ENCODE results near the gene TBC1D10B.

TBC1D10B gene

DNA sequence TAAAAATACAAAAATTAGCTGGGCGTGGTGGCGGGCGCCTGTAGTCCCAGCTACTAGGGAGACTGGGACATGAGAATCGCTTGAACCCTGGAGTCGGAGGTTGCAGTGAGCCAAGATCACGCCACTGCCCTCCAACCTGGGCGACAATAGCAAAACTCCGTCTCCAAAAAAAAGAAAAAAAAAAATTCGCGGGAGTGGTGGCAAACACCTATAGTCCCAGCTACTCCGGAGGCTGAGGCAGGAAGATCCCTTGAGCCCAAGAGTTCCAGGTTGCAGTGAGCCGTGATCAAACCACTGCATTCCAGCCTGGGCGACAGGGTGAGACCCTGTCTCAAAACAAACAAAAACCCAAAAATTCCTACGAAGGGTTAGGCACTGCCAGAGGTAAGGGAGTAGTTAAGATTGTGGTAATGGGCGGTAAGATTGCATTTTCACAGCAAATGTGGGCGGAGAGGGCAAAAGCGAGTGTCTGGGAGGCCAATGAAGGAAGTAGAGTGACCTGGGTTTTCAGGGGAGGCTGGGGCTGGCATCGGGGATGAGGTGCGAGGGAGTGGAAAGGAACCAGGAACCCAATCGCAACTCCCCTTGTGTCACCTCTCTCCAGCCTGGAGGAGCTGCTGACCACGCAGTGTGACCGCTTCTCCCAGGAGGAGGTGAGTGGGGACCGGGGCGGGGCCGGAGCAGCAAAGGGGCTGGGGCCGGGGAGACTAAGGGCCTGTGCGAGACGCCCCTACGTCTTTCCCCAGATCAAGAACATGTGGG is 6.9 kb upstream of the TBC1D10B start:
- TF ChIP-seq, protein P1, sequence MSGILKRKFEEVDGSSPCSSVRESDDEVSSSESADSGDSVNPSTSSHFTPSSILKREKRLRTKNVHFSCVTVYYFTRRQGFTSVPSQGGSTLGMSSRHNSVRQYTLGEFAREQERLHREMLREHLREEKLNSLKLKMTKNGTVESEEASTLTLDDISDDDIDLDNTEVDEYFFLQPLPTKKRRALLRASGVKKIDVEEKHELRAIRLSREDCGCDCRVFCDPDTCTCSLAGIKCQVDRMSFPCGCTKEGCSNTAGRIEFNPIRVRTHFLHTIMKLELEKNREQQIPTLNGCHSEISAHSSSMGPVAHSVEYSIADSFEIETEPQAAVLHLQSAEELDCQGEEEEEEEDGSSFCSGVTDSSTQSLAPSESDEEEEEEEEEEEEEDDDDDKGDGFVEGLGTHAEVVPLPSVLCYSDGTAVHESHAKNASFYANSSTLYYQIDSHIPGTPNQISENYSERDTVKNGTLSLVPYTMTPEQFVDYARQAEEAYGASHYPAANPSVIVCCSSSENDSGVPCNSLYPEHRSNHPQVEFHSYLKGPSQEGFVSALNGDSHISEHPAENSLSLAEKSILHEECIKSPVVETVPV (CRISPR knock-in tag; IDR thresholded peaks at IDR 0.05), result no peak
- no peak for TF ChIP-seq ZNF8 (CRISPR knock-in tag; IDR thresholded peaks at IDR 0.05)
- no peak for TF ChIP-seq ZFP3 (CRISPR knock-in tag; IDR thresholded peaks at IDR 0.05)
- TF ChIP-seq ZNF70 (CRISPR knock-in tag; IDR thresholded peaks at IDR 0.05), result no peak
- no peak for TF ChIP-seq ZNF565 (CRISPR knock-in tag; conservative IDR thresholded peaks at IDR 0.05; ENCODE audit: low read depth)
- TF ChIP-seq SNAI2 (CRISPR knock-in tag; IDR thresholded peaks at IDR 0.05), result no peak
- no peak for TF ChIP-seq POU6F1 (CRISPR knock-in tag; IDR thresholded peaks at IDR 0.05; ENCODE audit: borderline replicate concordance, low read depth)
- no peak for ATAC-seq

DNA sequence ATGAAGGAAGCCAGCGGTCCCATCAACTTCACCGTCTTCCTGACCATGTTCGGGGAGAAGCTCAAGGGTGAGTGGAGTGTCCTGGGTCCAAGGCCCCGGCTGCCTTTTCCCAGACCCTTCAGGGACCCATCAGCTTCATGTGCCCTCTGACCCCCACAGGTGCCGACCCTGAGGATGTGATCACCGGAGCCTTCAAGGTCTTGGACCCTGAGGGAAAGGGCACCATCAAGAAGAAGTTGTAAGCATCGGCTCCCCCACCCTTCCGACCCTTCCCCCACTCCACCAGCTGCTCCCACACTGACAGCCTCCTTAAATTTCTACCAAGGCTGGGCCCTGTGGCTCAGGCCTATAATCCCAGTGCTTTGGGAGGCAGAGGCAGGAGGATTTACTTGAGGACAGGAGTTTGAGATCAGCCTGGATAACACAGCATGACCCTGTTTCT is 6.2 kb upstream of the TBC1D10B start:
- ATAC-seq, result no peak

DNA sequence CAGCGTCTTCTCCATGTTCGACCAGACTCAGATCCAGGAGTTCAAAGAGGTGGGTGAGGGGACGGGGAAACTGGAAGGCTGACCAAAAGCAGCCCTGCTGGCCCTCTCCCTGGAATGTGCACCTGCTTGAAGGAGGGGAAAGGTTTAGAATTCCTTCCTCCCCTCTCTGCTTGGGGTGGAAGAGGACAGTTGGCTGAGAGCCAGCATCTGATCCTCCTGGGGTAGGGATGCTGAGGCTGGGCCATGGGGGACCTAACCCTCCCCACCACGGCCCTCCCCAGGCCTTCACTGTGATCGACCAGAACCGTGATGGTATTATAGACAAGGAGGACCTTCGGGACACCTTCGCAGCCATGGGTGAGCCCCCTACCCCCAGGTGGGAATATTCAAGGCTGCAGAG is 5.6 kb upstream of the TBC1D10B start:
- ATAC-seq, result no peak
- no peak for TF ChIP-seq CREB5 (CRISPR knock-in tag; IDR thresholded peaks at IDR 0.05; ENCODE audit: low read depth)
- TF ChIP-seq SNAI2 (CRISPR knock-in tag; IDR thresholded peaks at IDR 0.05), result no peak
- no peak for TF ChIP-seq ZFP30 (CRISPR knock-in tag; IDR thresholded peaks at IDR 0.05)
- no peak for TF ChIP-seq POU6F1 (CRISPR knock-in tag; IDR thresholded peaks at IDR 0.05; ENCODE audit: borderline replicate concordance, low read depth)

More for the DNA sequence above, 6.2 kb upstream of the TBC1D10B start:
- TF ChIP-seq OSR1 (CRISPR knock-in tag; IDR thresholded peaks at IDR 0.05), result no peak
- TF ChIP-seq GLIS3 (CRISPR knock-in tag; IDR thresholded peaks at IDR 0.05), result no peak
- no peak for TF ChIP-seq CSDC2 (CRISPR knock-in tag; IDR thresholded peaks at IDR 0.05)
- no peak for TF ChIP-seq POU6F1 (CRISPR knock-in tag; IDR thresholded peaks at IDR 0.05; ENCODE audit: borderline replicate concordance, low read depth)
- no peak for TF ChIP-seq ZFP30 (CRISPR knock-in tag; IDR thresholded peaks at IDR 0.05)
- TF ChIP-seq BACH2 (CRISPR knock-in tag; IDR thresholded peaks at IDR 0.05; ENCODE audit: borderline replicate concordance), result no peak

- ATAC-seq, result no peak
- TF ChIP-seq RARB (CRISPR knock-in tag; IDR thresholded peaks at IDR 0.05) (no peak), OSR1 (CRISPR knock-in tag; IDR thresholded peaks at IDR 0.05) (no peak), ESRRG (CRISPR knock-in tag; IDR thresholded peaks at IDR 0.05) (no peak), POU6F1 (CRISPR knock-in tag; IDR thresholded peaks at IDR 0.05; ENCODE audit: borderline replicate concordance, low read depth) (no peak), ZNF565 (CRISPR knock-in tag; conservative IDR thresholded peaks at IDR 0.05; ENCODE audit: low read depth) (no peak), ZFP3 (CRISPR knock-in tag; IDR thresholded peaks at IDR 0.05) (no peak), GLIS3 (CRISPR knock-in tag; IDR thresholded peaks at IDR 0.05) (no peak), ZNF8 (CRISPR knock-in tag; IDR thresholded peaks at IDR 0.05) (no peak), PATZ1 (CRISPR knock-in tag; IDR thresholded peaks at IDR 0.05; ENCODE audit: borderline replicate concordance) (no peak), TCF4 (CRISPR knock-in tag; IDR thresholded peaks at IDR 0.05; ENCODE audit: borderline replicate concordance) (no peak), TOX (CRISPR knock-in tag; IDR thresholded peaks at IDR 0.05; ENCODE audit: borderline replicate concordance) (no peak)
- TF ChIP-seq, protein P1 (CRISPR knock-in tag; IDR thresholded peaks at IDR 0.05), result no peak
Observed at GRCh38 chr16:30374538-30374937, 4.2 kb upstream of the TBC1D10B start, which contains the start of gene MYL11. MYL11 (plus strand) TSS chr16:30374802; CDS start chr16:30374858, 56 bp downstream.

Measured in SK-N-SH treated with all-trans-retinoic acid at 6 μM for 48 hours (cell line).